ENCODE data around the gene RPS14. TPM values are rescaled to one million over a fixed set of nuclear protein-coding genes. Genes with fewer than 3 reads are reported as not detected.

RPS14 gene
- total RNA-seq, 1 donor from 2014 or later = 1,847 TPM

DNA sequence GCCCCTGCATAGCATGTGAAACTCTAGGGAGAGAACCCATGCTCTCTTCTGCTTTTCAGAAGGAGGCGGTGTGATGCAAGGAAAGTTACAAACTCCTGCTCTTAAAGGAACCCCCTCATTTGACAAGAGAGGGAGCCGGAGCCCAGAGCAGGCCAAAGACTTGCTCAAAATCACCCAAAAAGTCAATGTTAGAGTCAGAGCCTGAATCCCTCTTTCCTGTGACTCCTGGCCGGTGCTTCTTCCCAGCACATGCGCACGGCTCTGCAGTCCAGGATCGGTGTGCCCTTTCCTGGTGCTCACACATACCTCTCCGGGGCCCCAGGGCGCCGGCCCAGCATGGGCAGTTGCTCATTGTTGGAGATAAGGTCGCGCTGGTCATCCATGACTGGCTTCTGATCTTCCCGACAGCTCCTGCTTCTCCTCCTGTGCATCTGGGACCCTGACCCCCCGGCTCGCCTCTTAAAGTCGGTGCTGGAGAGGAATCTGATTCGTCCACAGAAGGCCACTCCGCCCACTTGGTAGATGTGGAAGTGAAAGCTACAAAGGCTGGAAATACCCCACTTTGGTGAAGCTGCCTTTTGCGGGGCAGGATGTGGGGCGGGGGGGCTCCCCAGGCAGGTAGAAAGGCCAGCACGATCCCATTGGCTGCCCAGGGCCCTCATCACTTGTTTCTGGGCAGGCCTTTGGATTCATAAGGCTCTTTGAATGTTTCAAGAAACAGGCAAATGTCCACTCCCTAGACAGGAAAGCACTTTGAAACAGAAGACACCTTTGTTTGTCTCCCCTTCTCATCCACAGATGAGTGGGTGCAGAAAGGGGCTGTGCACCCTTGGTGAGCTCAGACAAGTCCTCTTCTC lies 37.0 kb downstream of the RPS14 start, which contains the start of gene CD74:
Gene CD74, minus strand, starts transcription at position 592 of the 857 bp plus-strand sequence. Its CDS starts 161 bp downstream, at position 431.
- ATAC-seq = peak; percentile 77

DNA sequence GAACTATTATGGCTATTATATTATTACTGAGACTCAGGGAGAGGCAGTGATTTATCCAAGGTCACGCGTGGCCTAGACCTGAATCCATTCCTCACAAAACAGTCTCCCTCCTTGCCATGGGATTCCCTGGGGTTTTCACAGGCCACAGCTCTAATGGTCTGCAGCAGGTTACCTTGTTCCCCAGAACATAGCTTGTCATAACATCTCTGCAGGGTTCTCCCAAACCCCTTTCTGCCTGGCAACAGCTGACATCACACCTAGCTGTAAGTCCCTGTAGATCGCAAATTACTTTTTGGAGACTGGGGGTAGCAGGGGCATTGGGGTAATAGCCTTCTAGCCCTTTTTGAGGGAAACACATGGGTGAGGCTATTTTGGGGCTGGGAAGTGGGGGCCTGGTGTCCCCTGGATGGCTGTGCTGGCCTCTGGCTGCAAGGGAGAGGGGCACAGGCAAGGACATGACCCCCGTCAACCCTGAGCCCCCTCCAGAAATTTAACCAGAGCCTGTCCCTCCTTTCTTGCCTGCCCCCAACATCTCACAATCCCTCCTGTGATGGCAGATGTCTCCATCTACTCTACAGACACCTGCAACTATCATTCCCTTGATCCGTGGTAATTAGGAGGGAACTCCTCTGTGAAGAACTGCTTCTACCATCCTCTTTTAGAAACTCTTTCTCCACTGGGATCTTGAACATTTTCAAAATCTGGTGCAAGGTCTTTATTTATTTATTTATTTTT lies 38.1 kb downstream of the RPS14 start:
- ATAC-seq = peak; percentile 4

DNA sequence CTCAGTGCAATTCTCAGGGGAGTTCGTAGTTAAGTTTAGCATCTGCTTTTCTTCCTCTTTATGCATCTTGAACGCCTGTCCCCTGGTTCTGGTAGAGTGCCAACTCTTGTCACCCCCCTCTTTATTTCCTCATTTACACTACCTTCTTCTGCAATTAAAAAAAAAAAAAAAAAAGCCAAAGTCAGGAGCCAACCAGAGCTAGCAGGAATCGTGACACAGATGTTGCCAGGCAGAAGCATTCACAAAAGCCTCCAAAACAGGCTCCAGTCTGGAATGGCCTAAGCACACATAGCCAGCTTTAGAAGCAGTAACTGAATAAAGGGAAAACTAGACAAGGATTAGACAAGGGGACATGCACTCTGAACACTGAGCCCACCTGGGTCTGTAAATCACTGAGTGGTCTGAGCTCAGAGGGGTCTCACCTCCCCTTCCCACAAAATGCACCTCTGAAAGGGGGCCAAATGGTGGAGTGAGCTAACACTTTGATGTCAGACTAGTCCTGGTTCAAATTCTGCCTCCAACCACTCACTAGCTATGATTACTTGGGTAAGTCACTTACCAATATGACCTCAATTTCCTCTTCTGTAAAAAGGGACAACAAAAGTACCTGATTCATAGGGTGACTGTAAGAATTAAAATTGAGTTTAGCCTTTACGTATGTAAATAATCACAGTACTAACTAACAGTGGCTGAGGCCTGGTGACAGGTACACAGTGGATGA lies 38.9 kb downstream of the RPS14 start:
- ATAC-seq = peak; percentile 62

DNA sequence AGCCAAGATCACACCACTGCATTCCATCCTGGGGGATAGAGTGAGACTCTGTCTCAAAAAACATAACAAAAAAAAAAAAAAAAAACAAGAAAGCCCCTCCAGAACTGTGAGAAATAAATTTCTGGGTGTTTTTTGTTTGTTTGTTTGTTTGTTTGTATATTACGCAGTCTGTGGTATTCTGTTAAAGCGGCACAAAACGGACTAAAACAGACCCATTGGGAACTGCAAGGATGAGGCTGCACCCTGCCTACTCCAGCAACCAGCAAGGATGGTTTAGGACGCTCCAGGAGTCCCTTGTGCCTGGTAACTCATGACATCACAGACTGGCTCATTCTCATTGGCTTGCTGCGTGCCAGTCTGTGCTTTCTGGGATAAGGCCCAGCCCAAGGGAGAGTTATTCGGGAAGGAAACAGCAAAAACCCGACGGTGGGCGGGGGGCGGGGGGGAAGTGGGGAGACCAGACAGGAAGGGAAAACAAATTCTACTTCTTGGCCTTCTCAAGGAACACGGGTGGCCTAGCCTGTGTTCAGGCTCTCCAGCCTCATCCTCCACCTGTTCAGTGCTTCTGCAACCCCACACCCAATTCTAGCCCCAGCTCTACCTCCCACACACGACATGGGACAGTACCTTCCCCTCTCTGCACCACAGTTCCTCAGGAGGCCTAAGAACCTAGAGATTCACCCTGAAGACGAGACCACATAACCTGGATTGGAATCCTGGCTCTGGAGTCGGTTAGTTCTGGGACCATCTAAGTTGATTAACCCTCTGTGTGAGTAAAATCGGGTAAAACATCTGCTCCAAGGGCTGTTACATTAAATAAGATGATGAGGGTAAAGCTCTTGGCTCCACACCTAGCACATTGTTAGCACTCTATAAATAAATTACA lies 39.7 kb downstream of the RPS14 start:
- peak; percentile 81 for ATAC-seq

DNA sequence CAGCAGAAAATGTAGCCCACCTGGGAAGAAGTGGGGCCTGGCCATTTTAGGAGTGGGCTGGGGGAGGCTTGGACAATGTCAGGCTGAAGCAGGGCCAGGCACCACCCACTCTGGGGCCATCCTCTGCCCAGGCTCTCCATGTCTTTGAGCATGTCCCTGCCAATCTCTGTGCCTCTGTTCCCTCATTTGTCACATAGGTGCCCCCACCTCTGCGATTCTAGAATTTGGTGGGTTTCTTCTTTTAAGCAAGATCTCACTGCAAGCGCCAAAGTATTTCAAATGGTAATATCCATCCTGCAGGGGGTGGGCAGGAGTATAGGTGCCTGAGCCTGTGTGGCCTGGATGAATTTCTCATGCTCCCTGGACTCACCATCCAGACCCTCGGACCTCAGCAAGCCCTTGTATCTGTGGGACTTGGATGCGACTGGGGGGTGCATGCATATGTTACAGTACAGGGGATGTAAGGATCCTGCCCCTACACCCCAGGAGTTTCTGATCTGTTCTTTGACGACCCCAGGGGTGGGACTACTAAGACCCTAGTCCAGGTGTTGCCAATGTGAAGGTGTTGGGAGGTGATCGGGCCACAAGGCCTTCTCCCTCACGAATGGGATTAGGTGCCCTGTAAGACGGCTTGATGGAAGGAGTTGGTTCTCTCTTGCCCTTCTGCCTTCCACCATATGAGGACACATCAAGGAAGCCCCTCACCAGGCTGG lies 41.2 kb downstream of the RPS14 start:
- ATAC-seq = no peak

DNA sequence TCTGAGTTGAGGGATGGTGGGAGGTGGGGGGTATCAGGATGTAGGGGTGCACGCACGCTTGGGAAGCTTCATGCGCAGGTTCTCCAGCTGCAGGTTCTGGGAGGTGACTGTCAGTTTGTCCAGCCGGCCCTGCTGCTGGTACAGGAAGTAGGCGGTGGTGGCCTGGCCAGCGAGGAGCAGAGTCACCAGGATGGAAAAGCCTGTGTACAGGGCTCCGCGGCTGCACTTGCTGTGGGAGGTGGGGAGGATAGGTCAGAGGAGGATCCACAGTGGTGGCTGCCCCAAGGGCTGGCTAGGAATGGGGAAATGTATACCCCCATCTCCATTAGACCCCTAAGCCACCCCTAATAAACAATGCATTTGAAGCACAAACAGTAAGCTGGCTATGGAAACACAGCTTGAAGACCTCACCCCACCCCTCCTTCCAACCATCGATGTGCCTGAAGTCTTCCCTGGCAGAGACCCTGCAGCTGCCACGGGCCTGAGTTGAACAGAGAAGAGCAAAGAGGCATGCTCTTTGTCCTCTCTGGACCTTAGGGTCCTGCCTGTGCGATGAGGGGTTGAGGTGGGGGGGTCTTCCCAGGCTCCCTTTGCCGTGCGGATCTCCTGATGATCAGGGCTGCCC lies 42.3 kb downstream of the RPS14 start:
- ATAC-seq = no peak

DNA sequence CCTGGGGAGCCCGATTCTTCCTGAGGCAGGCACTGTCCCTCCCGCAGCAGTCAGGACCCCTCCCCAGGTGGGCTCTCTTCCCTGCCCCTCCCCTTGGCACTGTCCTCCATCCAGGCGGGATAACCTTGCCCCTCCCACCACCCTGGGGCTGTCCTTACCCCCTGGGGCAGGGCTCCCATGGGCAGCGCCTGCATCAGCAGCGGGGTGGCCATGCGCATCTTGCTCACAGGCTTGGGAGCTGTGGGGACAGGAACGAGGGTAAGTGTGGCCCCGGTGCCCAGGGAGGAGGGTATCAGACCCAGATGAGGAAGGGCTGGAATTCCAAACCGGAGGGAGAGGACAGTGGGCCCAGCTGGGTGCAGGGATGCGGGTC lies 42.8 kb downstream of the RPS14 start:
- no peak for ATAC-seq

DNA sequence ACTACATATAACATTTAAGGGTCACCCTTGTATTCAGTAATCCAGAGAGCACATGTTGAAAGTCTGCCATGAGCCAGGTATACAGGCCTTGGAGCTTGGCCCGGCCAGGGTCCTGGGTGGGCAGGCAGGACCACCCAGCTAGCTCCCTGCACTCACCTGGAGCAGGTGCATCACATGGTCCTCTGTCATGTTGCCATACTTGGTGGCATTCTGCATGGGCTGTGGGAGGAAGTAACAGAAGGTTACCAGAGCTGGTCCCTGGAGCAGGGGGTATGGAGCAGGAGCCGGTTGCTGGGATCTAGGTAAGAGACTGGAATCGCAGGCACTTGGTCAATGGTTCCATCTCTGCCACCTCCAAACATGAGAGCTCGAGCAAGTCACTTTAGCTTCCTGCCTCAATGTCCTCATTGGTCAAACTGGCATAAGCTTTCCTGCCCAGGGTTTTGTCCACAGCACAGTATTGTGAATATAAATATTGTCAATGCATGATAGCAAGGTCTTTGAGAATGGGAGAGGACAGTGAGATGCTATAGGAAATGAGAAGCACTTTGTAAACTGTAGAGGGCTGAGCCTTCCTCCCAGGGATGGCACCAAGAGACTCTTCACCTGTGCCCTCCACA lies 43.3 kb downstream of the RPS14 start:
- ATAC-seq = no peak

DNA sequence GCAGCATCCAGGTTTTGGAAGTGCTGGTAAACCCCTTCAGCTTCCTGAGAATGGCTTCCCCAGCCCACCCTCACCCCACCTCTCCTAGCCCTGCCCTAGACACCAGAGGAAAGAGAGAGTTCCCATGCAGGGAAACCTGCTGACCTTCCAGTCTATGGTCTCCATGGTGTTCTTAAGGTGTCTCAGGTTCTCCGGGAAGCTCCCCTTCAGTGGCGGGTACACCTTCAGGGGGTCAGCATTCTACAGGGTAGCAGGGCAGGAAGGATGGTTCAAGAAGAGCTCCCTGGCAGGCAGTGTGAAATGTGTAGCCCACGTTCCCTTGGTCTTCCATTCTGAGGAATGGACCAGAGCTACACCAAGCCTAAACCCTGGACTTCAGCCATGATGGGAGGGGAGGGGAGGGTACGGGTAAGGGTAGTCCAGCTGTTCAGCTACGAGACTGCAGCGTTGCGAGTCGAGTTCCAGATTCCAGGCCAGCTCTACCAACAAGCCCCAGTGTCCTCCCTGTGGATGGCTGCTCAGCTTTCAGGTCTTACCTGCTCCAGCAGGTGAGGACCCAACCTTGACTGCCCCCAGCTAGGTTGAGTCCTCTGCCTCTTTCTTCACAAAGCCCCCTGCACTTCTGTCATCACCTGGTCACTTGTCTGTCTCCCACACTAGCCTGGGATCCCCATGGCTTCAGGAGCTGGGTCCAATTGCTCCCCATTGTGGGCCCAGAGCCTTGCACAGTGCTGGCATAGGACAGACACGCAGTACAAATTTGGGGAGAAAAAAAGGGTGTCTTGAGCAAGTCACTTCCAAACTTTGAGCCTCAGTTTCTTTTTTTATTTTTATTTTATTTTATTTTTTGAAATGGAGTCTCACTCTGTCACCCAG lies 44.4 kb downstream of the RPS14 start:
- no peak for ATAC-seq

DNA sequence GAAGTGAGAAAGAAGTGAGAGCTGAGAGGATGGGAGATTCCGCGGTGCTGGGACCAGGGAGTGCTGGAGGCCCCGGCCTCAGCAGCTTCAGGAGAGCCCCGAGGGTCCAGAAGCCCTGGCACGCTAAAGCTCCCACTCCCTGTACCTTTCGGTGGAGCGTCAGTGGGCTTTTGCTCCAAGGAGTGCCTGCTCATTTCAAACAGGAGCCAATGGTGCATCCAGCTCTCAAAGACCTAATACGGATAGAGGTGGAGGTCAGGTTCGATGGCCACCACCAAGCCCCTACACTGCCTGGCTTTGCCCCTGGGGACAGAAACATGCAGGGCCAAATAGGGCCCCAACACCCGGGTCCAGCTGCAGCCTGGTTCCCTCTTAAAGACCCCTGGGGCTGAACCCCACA lies 45.0 kb downstream of the RPS14 start:
- ATAC-seq = no peak

DNA sequence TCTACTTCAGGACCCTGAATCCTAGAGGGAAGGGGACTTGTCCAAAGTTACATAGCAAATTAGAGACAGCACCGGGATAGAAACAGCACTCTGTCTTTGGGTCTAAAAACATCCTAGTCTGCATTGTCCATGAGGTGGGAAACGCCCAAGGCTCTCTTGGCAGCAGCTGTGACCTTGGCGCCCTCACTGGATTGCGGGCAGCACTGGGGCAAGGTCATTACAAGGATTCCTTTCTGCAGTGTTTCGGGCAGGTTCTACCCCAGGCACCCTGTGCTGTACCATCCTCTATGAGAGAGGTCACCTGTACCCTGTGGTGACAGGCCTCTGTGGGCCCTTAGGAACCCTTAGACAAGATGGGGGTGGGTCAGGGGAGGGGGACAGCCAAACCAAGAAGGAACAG lies 45.4 kb downstream of the RPS14 start:
- ATAC-seq = no peak

DNA sequence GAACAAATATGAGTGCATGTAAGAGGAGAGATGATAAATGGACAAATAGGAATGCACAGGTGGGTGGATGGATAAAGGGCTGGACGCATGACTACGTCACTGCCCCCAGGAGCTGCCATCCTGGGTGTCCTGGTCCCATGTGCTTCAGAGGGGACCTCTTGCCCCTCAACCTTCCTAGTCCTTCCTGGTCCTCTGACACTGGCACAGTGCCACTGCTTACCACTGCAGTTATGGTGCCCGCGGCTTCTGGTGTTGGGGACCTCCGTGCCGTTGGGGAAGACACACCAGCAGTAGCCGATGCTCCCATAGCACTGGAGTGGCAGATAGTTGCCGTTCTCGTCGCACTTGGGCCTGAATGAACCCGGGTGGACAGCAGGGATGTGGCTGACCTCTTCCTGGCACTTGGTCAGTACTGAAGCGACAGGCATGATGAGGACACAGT lies 46.6 kb downstream of the RPS14 start:
- no peak for ATAC-seq

DNA sequence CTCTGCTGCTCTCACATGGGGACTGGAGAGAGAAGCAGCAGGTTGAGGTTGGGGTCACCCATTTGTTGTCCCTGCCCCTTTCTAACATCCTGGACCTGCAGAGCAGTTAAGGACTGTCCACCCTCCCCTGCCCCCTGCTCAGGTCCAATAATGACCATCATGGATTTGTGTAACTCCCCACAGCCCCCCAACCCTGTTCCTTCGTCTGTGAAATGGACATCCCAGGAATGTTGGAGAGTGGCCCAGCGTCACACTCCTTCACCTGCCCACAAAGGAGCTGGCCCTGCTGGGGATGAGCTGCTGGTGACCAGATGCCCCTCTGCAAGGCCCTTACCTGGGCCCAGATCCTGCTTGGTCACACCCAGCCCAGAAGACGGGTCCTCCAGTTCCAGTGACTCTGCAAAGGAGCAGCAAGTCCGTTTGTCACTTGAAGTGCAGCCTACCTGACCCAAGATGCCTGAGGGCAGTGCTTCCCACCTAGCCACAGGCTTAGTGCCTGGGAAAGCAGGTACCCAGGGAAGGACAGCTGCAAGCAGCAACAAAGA lies 47.2 kb downstream of the RPS14 start:
- ATAC-seq = no peak

DNA sequence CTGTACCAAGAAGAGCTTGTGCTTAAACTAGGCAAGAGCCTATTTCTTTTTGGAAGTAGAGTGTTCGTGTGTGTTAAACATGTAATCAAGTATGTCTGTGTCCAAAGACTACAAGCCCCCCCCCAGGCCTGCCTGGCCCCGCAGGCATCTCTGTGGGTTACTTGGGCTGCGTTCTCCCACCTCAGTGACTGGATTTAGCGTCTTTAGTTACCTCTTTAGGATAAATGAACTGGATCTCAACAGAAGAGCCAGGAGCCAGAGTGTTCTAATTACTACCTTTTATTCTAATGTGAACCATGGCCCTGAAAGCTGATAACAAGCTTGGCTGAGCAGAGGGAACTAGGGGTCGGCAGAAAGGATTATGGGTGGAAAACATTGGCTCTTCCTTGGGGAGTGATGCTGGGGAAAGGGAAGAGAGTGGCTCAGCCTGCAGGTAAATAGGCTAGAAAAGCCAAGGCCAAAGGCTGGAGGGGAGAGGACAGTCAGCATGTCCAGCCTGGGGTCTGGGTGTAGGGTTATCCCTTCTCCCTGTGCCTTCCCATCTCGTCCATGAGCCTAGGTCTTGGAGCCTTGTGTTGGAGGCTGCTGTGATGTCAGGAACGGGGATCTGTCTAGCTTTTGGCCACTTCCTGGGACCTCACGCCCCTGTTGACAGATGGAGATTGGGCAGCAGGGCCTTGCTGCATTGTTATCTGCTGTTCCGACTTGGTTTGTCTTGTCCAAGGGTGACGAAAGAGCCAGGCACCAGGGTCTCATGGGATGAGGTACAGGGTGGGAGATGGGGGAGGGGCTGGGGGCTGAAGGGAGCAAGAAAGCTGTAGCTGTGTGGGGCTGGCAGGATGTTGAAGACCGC lies 47.9 kb downstream of the RPS14 start:
- no peak for ATAC-seq

DNA sequence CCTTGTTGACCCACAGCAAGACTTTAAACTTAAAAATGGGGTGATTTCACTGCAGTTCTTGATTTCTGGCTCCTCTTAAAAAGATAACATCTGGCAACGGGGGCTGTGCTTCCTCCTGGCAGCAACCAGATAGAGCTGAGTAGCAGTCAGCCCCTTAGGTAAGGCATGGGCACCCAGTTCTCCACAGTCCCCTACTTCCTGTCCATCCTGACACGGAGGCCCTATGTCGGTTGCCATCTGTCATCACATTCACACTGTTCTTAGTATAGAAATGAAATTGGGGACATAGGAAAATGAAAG lies 48.5 kb downstream of the RPS14 start:
- no peak for ATAC-seq

DNA sequence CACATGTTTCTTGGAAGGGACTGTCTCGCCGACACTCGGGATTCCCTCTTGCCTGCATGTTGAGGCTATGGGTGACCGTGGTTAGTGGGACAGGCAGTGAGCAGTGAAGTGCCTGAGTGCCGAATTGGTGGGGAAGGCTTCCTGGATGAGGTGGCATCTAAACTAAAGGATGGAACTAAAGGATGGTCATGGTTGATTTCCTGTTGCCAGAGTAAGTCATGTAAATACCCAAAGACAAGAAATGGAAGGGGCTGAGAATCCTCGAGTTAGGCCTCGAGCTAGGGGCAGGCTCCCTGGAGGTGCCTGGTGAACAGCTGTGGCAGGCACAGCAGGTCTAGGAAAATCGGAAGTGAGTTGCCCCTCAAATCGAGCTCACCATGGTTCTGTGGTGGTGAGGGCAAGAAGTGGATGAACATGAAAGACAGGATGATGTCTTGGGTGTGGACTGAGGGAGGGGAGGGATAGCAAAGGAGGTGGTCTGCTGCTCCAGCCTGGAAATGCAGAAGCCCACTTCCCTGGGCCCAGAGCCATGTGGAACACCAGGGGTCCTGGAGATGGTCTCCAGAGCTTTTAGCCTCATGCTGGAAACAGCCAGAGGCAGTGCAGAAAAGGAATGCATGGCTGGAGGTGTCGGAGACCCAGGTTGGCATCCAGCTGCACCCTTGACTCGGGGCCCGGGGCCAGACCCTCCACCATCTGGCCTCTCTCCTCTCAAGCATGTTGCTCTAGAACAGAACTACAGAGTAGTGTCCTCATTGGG lies 49.0 kb downstream of the RPS14 start:
- no peak for ATAC-seq

DNA sequence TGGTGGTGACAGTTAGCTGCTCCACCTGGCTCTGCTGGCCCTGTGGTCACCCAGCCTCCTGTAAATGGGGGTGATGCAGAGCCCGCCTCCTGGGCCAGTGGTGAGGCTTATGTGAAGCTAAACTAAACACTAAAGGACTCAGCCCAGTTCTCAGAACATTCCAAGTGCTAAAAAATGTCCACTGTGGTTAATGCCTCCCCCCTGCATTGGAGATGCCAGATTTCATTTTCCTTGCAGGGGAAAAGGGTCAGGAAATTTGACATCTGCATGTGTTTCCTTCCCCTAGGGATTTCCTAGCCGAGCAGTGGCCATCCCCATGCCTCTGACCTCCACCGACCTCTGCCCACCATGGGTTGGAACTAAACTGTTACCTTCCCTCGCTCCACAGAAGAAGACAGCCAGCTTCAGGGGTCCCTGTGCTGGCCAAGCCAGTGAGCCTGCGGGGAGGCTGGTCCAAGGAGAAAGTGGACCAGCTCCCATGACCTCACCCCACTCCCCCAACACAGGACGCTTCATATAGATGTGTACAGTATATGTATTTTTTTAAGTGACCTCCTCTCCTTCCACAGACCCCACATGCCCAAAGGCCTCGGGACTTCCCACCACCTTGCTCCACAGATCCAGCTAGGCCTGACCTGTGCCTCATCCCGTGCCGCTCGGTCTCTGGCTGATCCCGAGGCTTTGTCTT lies 49.9 kb downstream of the RPS14 start:
- ATAC-seq = no peak

Data from esophagus mucosa (tissue), 1 donor.